Prostate gland (tissue), 2 donors: ENCODE results near the gene UBALD2. TPM values are rescaled to one million over a fixed set of nuclear protein-coding genes. Genes with fewer than 3 reads are reported as not detected.
A peak's percentile ranks its signal among the peaks of the same experiment; 100 is the strongest.
"Not testable (repeated sequence)": the region's sequence is repeated elsewhere in the genome, so short reads cannot be mapped to it uniquely, and the experiment has no call there.

Experiments used
- DNase-seq: peaks from one replicate; pipeline ENCODE4 v3.0.0-alpha.2; 2019; ENCODE audit warnings: low spot score
- H3K27ac ChIP-seq, 2 donors: fragments of 200-600 bp; sonication (generic); 2 replicates each; pipeline ENCODE4 v1.5.1; 2017 to 2019
- H3K27me3 ChIP-seq: fragments of 200-600 bp; sonication (generic); replicated peaks from 2 replicates; pipeline ENCODE4 v1.5.1; 2019; ENCODE audit not compliant: insufficient read depth
- H3K36me3 ChIP-seq, 2 donors: fragments of 200-600 bp; sonication (generic); 1 replicate in 1 of 2; 2 replicates in 1 of 2; pipeline versions ENCODE4 v1.5.1 to v1.8.1; 2017 to 2019
- H3K4me1 ChIP-seq: fragments of 200-600 bp; sonication (generic); replicated peaks from 2 replicates; pipeline ENCODE4 v1.5.1; 2019
- H3K4me3 ChIP-seq, 2 donors: fragments of 200-600 bp; sonication (generic); 2 replicates each; pipeline ENCODE4 v1.5.1; 2017 to 2019
- H3K9me3 ChIP-seq: fragments of 200-600 bp; sonication (generic); 2 replicates; pipeline ENCODE4 v1.5.1; 2017
- CTCF ChIP-seq, 4 experiments: fragments of 200-600 bp in 2 of 4; fragments of 450-650 bp in 2 of 4; sonication (generic) in 2 of 4; IDR thresholded peaks; 1 replicate in 3 of 4; 2 replicates in 1 of 4; pipeline ENCODE4 v1.5.1; 2016 to 2019; ENCODE audit warnings: antibody characterized with exemption in 4 of 4, mild to moderate bottlenecking in 2 of 4, moderate library complexity in 2 of 4
- POLR2A ChIP-seq: fragments of 450-650 bp; IDR thresholded peaks from one replicate; pipeline ENCODE4 v1.6.1; 2016; ENCODE audit warnings: antibody characterized with exemption, mild to moderate bottlenecking
- POLR2AphosphoS5 ChIP-seq: sonication (generic); formaldehyde crosslinking; IDR thresholded peaks from one replicate; pipeline ENCODE4 v1.6.1; 2017; ENCODE audit warnings: antibody characterized with exemption
- WGBS: methylation state at CpG from one replicate; pipeline ENCODE4 v1.1.5; 2018; 5-methylcytosine and 5-hydroxymethylcytosine counted together
- intact Hi-C: fragments of 100-400 bp; cut with DNase I; formaldehyde crosslinking; loops from one replicate; pipeline ENCODE4 v1.14.2; 2022
- total RNA-seq, 2 donors: library from RNA; depleted of rRNA; stranded (reverse); fragments of >200 nt; gene quantifications; one replicate each; pipeline ENCODE4 v1.1.0, GENCODE V29; 2016

Gene UBALD2
- total RNA-seq, 2 donors from 2014 or later: 19.4 to 19.7 TPM

- 33% methylated on average over 9 of the region's 9 CpGs for WGBS
- Histone ChIP-seq H3K27me3 (no peaks in the 10 kb centered on the region), H3K9me3 (no peaks in the 10 kb centered on the region), H3K36me3 (no peaks in the 10 kb centered on the region), H3K27ac (peak overlapping the region; percentile 93 to 95), H3K4me3 (no peak overlapping the region), H3K4me1 (peaks cover 30% of the 10 kb centered on the region)
- no peak for DNase-seq
- intact Hi-C loops: no loop called here
- TF ChIP-seq POLR2A: no peak
- no peak for TF ChIP-seq CTCF (IDR thresholded peaks at IDR 0.05)
- no peak for TF ChIP-seq POLR2AphosphoS5
These were observed 758 bp upstream of the UBALD2 start for GRCh38 chr17:76264425-76264754.

- Histone ChIP-seq H3K27ac (peak overlapping the region; percentile 93 to 95), H3K4me1 (peaks cover 30% of the 10 kb centered on the region), H3K36me3 (no peaks in the 10 kb centered on the region), H3K27me3 (no peaks in the 10 kb centered on the region), H3K9me3 (no peaks in the 10 kb centered on the region), H3K4me3 (peak overlapping the region; percentile 97 to 100)
- DNase-seq: peak; percentile 58
- WGBS: 0% methylated on average over 30 of the region's 76 CpGs
- intact Hi-C loops: no loop called here
- no peak for TF ChIP-seq CTCF (IDR thresholded peaks at IDR 0.05)
- TF ChIP-seq POLR2A: peak; percentile 9
These were observed 586 bp downstream of the UBALD2 start for GRCh38 chr17:76265624-76266243.

- Histone ChIP-seq H3K9me3 (no peaks in the 10 kb centered on the region), H3K27ac (peak overlapping the region; percentile 93 to 95), H3K27me3 (no peaks in the 10 kb centered on the region), H3K4me1 (peaks cover 32% of the 10 kb centered on the region), H3K4me3 (peak overlapping the region; percentile 97 to 100), H3K36me3 (no peaks in the 10 kb centered on the region)
- under 1% methylated on average over 12 of the region's 12 CpGs for WGBS
- TF ChIP-seq CTCF (IDR thresholded peaks at IDR 0.05) (no peak), POLR2AphosphoS5 (no peak), POLR2A (no peak)
- intact Hi-C loops: no loop called here
- DNase-seq: peak; percentile 36
These were observed 1.2 kb downstream of the UBALD2 start for GRCh38 chr17:76266244-76266938.

- Histone ChIP-seq H3K4me3 (peak overlapping the region in 1 of 2 donors; percentile 100), H3K9me3 (no peaks in the 10 kb centered on the region), H3K27ac (peak overlapping the region in 1 of 2 donors; percentile 95), H3K27me3 (no peaks in the 10 kb centered on the region), H3K4me1 (peaks cover 36% of the 10 kb centered on the region), H3K36me3 (no peaks in the 10 kb centered on the region)
- TF ChIP-seq POLR2A: no peak
- no peak for TF ChIP-seq POLR2AphosphoS5
- no peak for TF ChIP-seq CTCF (IDR thresholded peaks at IDR 0.05)
- WGBS: 83% methylated on average over 4 of the region's 4 CpGs
- intact Hi-C loops: no loop called here
- no peak for DNase-seq
These were observed 2.0 kb downstream of the UBALD2 start for GRCh38 chr17:76267051-76267576.

GRCh38 chr17:76267581-76268001 lies 2.4 kb downstream of the UBALD2 start:
- Histone ChIP-seq H3K27ac (peak overlapping the region; percentile 59 to 65), H3K4me1 (peaks cover 36% of the 10 kb centered on the region)
- H3K4me3 ChIP-seq, H3K36me3 ChIP-seq, DNase-seq, intact Hi-C loops, H3K9me3 ChIP-seq, H3K27me3 ChIP-seq: not testable (repeated sequence)
- WGBS: 87% methylated on average over 13 of the region's 13 CpGs
